Muscle of arm (tissue), 14 donors: ENCODE data around the gene GGN. TPM values are rescaled to one million over a fixed set of nuclear protein-coding genes. Genes with fewer than 3 reads are reported as not detected.
"Not testable (repeated sequence)": the region's sequence is repeated elsewhere in the genome, so short reads cannot be mapped to it uniquely, and the experiment has no call there.

ENCODE experiments used
- DNase-seq: peaks from one replicate; pipeline ENCODE4 v3.0.0-alpha.2; 2013
- long read RNA-seq, 11 donors: transcript quantifications; one replicate each; lab custom pipeline, GENCODE V29; 2026
- polyA plus RNA-seq, 12 donors: library from polyadenylated mRNA; unstranded; fragments of 120-200 nt; gene quantifications; one replicate each; pipeline ENCODE4 v1.2.1, GENCODE V29; 2013; ENCODE audit not compliant: insufficient read length in 12 of 12

The GGN gene
- polyA plus RNA-seq, result under 1 TPM in 6 of 12 donors, not detected in 6; 0.25 to 0.38 (median 0.34) TPM
- long read RNA-seq, donor 1, result 0 reads
- long read RNA-seq, donor 2, result 0 reads
- long read RNA-seq, donor 3, result 0 reads
- long read RNA-seq, donor 4, result 0 reads
- long read RNA-seq, donor 5, result 0 reads
- long read RNA-seq, donor 6, result 0 reads
- long read RNA-seq, donor 7, result 0 reads
- long read RNA-seq, donor 8, result 0 reads
- long read RNA-seq, donor 9, result 0 reads
- long read RNA-seq, donor 10, result 0 reads
- long read RNA-seq, donor 11, result 0 reads

- peak; percentile 48 for DNase-seq
Measured at GRCh38 chr19:38387550-38388348, at the start of gene GGN. Gene GGN (minus strand): TSS chr19:38388034. CDS start chr19:38387261, 773 bp downstream.

GRCh38 chr19:38437295-38437694 is 49.5 kb upstream of the GGN start:
- no peak for DNase-seq

- DNase-seq, result peak; percentile 67
Measured at GRCh38 chr19:38434549-38435051, 46.8 kb upstream of the GGN start.

- peak; percentile 45 for DNase-seq
Measured at GRCh38 chr19:38433268-38433733, 45.5 kb upstream of the GGN start, which contains the start of gene RYR1. Gene RYR1 (plus strand): TSS chr19:38433691. CDS start chr19:38433830, 139 bp downstream.

GRCh38 chr19:38430931-38431330 is 43.1 kb upstream of the GGN start:
- no peak for DNase-seq

GRCh38 chr19:38429811-38430156 is 42.0 kb upstream of the GGN start:
- DNase-seq, result no peak

GRCh38 chr19:38429055-38429810 is 41.4 kb upstream of the GGN start:
- DNase-seq, result no peak

GRCh38 chr19:38427035-38427677 is 39.3 kb upstream of the GGN start:
- DNase-seq, result not testable (repeated sequence)

GRCh38 chr19:38425810-38426466 is 38.1 kb upstream of the GGN start, which contains the start of gene RASGRP4:
Gene RASGRP4 (minus strand): TSS chr19:38426219. CDS start chr19:38426091, 128 bp downstream.
- DNase-seq, result no peak

- DNase-seq, result no peak
Measured at GRCh38 chr19:38425222-38425809, 37.5 kb upstream of the GGN start.

GRCh38 chr19:38424272-38424671 is 36.4 kb upstream of the GGN start:
- DNase-seq, result no peak

GRCh38 chr19:38422438-38422837 is 34.6 kb upstream of the GGN start:
- no peak for DNase-seq

- DNase-seq, result no peak
Measured at GRCh38 chr19:38421856-38422255, 34.0 kb upstream of the GGN start.

GRCh38 chr19:38420935-38421334 is 33.1 kb upstream of the GGN start:
- DNase-seq, result no peak

- peak; percentile 23 for DNase-seq
Measured at GRCh38 chr19:38417544-38418506, 30.0 kb upstream of the GGN start.

GRCh38 chr19:38417146-38417543 is 29.3 kb upstream of the GGN start:
- DNase-seq, result no peak

GRCh38 chr19:38413416-38413815 is 25.6 kb upstream of the GGN start:
- DNase-seq, result no peak

GRCh38 chr19:38412961-38413360 is 25.1 kb upstream of the GGN start:
- DNase-seq, result no peak

GRCh38 chr19:38412491-38412890 is 24.7 kb upstream of the GGN start:
- DNase-seq, result no peak
